Muscle of leg (tissue), 11 donors: ENCODE measurements around the gene SLC6A9. TPM values are rescaled to one million over a fixed set of nuclear protein-coding genes. Genes with fewer than 3 reads are reported as not detected.

Source experiments
- DNase-seq: peaks from one replicate; pipeline ENCODE4 v3.0.0; 2013
- H3K27ac ChIP-seq: one replicate; pipeline ENCODE4 v1.5.1; 2013; ENCODE audit warnings: mild to moderate bottlenecking, low read length, control low read depth
- H3K27me3 ChIP-seq: one replicate; pipeline ENCODE4 v1.6.1; 2013; ENCODE audit warnings: low read length; ENCODE audit not compliant: control insufficient read depth, insufficient read depth
- H3K36me3 ChIP-seq: one replicate; pipeline ENCODE4 v1.6.1; 2013; ENCODE audit warnings: low read length; ENCODE audit not compliant: control insufficient read depth, insufficient read depth
- H3K4me1 ChIP-seq: one replicate; pipeline ENCODE4 v1.6.1; 2013; ENCODE audit warnings: low read length; ENCODE audit not compliant: control insufficient read depth, insufficient read depth
- H3K4me3 ChIP-seq: one replicate; pipeline ENCODE4 v1.5.1; 2013; ENCODE audit warnings: low read length, control low read depth
- H3K9me3 ChIP-seq: replicated peaks from 2 replicates; pipeline ENCODE4 v1.6.1; 2013; ENCODE audit warnings: low read depth, low read length; ENCODE audit not compliant: control insufficient read depth
- WGBS: methylation state at CpG from one replicate; pipeline ENCODE4 v1.1.5; 2013; ENCODE audit warnings: missing lambda C conversion rate; ENCODE audit not compliant: insufficient coverage; 5-methylcytosine and 5-hydroxymethylcytosine counted together
- polyA plus RNA-seq, 8 donors: library from polyadenylated mRNA; unstranded; fragments of 120-200 nt; gene quantifications; one replicate each; pipeline versions ENCODE4 v1.2.1 to v1.2.3, GENCODE V29; 2013; ENCODE audit warnings: inconsistent platforms in 1 of 8, low replicate concordance in 1 of 8; ENCODE audit not compliant: insufficient read length in 8 of 8, insufficient read depth in 1 of 8
- total RNA-seq: library from RNA; stranded (reverse); fragments of 120-200 nt; gene quantifications from one replicate; pipeline ENCODE4 v1.2.4, GENCODE V29; 2013

The SLC6A9 gene
- total and polyA plus RNA-seq, 9 donors = 1.6 to 5.5 (median 3.4) TPM

DNA sequence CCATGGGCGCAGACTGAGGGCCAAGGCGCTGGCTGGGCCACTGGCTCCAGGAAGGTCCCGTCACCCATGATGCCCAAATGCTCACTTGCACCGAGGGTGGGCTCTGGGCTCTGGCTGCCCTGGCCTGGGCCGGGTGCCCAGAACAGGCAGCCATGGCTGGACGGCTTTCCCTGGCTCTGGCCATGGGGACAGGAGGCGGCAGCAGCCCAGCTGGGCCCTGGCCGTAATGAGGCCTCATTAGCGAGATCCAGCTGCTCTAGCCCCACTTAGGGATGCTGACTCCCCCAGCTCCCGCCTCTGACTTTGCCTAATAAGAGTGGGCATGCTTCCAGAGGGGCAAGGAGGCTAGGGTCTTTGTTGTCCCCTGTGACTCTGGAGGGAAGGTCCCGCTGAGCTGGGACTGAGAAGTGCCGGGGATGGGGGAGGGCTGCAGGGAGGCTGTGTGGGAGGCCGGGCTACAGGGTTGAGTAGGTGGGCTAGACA lies 11.8 kb downstream of the SLC6A9 start:
- Histone ChIP-seq H3K36me3 (no peaks in the 10 kb centered on the region), H3K27ac (no peak overlapping the region), H3K9me3 (no peaks in the 10 kb centered on the region), H3K4me3 (no peak overlapping the region), H3K4me1 (peaks cover 9% of the 10 kb centered on the region), H3K27me3 (peaks cover 2% of the 10 kb centered on the region)
- WGBS = 68% methylated on average over 12 of the region's 13 CpGs
- DNase-seq = no peak

- peaks cover 18% of the 10 kb centered on the region for H3K4me1 ChIP-seq
- no peak for DNase-seq
These were observed 14.3 kb downstream of the SLC6A9 start for GRCh38 chr1:44016890-44017400.

DNA sequence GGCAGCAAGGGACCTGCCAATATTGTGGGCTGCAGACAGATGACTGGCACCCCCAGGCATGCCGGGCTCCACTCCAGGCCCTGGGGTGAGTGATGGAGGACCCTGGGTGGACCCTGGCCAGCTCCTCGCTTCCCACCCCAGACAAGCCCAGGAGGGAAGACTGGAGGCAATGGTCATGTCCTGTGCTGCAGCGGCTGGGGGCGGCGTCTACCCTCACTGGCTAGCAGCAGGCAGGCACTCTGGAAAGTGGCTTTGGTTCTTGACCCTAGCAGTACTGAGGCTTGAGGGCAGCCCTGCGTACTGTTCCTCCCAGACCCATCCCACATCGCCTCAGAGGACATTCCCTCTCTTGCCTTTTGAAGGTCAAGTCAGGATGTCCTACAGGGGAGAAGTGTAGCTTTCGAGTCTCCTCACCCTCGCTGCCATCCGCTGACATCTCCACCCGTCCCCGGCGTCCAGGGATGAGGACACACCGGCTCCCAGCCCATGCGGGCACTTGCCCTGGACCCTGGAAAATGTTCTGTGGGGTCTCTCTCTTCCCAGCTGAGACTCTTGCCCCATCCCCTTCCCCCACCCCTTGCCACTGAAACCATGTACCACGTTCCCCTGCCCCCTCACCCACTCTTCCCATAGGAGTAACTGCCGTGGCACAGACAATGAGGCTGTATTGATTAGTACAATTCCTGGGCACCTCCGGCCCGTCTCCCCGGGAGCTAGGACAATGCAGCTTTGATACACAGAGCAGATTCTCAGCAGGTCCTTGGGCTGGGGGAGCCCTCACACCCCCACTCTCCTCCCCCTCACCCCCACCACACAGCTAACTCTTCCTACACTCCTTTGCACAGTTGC lies 15.0 kb downstream of the SLC6A9 start:
- H3K4me1 ChIP-seq = peaks cover 18% of the 10 kb centered on the region
- no peaks in the 10 kb centered on the region for H3K9me3 ChIP-seq
- no peak for DNase-seq
- WGBS = 88% methylated on average over 15 of the region's 20 CpGs
- H3K36me3 ChIP-seq = no peaks in the 10 kb centered on the region
- H3K27me3 ChIP-seq = peaks cover 2% of the 10 kb centered on the region
- H3K4me3 ChIP-seq = no peak overlapping the region
- H3K27ac ChIP-seq = no peak overlapping the region

More at GRCh38 chr1:44016890-44017400, 14.3 kb downstream of the SLC6A9 start:
- H3K4me3 ChIP-seq = no peak overlapping the region
- no peaks in the 10 kb centered on the region for H3K36me3 ChIP-seq
- no peak overlapping the region for H3K27ac ChIP-seq
- peaks cover 2% of the 10 kb centered on the region for H3K27me3 ChIP-seq
- no peaks in the 10 kb centered on the region for H3K9me3 ChIP-seq
- 71% methylated on average over 15 of the region's 20 CpGs for WGBS

GRCh38 chr1:44015206-44015605 lies 16.1 kb downstream of the SLC6A9 start:
- Histone ChIP-seq H3K4me1 (peaks cover 16% of the 10 kb centered on the region), H3K9me3 (no peaks in the 10 kb centered on the region), H3K36me3 (no peaks in the 10 kb centered on the region), H3K27me3 (peaks cover 2% of the 10 kb centered on the region), H3K4me3 (no peak overlapping the region), H3K27ac (no peak overlapping the region)
- WGBS = 17% methylated on average over 2 of the region's 3 CpGs
- no peak for DNase-seq

- H3K27me3 ChIP-seq = peaks cover 2% of the 10 kb centered on the region
These were observed 16.7 kb downstream of the SLC6A9 start for GRCh38 chr1:44014365-44015104.

DNA sequence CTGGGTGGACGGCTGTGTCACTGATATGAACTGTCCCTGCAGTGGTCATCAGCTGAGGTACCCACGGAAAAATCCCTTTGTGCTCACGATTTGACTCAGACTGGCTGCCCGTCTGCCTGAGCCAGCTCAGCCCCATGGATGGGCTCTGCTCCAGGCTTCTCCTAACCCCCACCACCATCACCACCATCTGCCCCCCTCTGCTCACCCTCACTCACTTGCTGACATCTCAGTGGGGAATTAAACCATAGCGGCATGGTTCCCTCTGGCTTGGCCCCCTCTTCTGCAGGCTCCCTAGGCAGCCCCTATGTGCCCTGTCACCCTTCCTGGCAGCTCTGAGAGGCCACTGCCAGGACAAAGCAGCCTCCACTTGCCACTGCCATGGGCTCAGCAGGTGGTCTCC lies 17.3 kb downstream of the SLC6A9 start:
- DNase-seq = no peak
- H3K9me3 ChIP-seq = no peaks in the 10 kb centered on the region
- no peak overlapping the region for H3K27ac ChIP-seq
- H3K4me1 ChIP-seq = peaks cover 8% of the 10 kb centered on the region
- H3K4me3 ChIP-seq = no peak overlapping the region
- 55% methylated on average over 5 of the region's 5 CpGs for WGBS
- H3K36me3 ChIP-seq = peaks cover 4% of the 10 kb centered on the region
- peaks cover 2% of the 10 kb centered on the region for H3K27me3 ChIP-seq

More at GRCh38 chr1:44014365-44015104, 16.7 kb downstream of the SLC6A9 start:
- 74% methylated on average over 7 of the region's 8 CpGs for WGBS
- Histone ChIP-seq H3K9me3 (no peaks in the 10 kb centered on the region), H3K4me1 (peaks cover 10% of the 10 kb centered on the region), H3K27ac (no peak overlapping the region), H3K4me3 (no peak overlapping the region), H3K36me3 (peaks cover 4% of the 10 kb centered on the region)
- DNase-seq = no peak

DNA sequence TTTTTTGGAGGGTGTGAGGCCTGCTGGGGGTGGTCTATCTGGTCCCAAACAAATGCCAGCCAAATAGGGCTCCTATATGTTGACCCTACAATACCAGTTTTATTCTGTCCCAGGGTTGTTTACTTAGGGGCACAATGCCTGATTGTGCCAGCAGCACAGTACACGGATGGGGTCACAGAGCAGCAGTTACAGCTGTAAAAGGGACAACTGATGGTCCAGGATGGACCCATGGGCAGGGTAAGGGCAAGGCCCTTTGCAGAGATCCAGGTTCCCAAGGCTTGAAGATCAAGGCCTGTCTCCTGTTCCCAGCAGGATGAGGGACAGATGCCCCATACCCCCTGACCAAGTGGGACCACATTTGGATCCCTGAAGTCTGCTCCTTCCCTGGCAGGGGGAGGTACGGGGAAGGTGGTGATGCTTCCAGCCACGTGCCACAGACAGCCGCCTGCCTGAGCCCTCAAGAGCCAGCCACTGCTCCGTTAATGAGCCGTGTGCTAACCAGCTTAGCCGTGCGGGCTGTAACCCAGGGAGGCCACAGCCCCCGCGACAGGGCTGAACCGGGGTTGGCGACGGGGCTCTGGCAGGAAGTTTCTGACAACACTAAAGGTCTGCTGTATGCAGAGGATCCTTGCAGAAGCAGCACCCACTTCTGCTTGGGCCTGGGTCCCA lies 18.2 kb downstream of the SLC6A9 start:
- Histone ChIP-seq H3K9me3 (no peaks in the 10 kb centered on the region), H3K36me3 (peaks cover 4% of the 10 kb centered on the region), H3K27me3 (peaks cover 2% of the 10 kb centered on the region), H3K27ac (no peak overlapping the region), H3K4me1 (peaks cover 8% of the 10 kb centered on the region), H3K4me3 (no peak overlapping the region)
- no peak for DNase-seq
- 34% methylated on average over 13 of the region's 13 CpGs for WGBS

- Histone ChIP-seq H3K27me3 (no peaks in the 10 kb centered on the region), H3K4me1 (peaks cover 8% of the 10 kb centered on the region), H3K36me3 (peaks cover 4% of the 10 kb centered on the region), H3K27ac (no peak overlapping the region), H3K9me3 (no peaks in the 10 kb centered on the region), H3K4me3 (no peak overlapping the region)
- 100% methylated on average over 1 of the region's 2 CpGs for WGBS
- no peak for DNase-seq
These were observed 18.9 kb downstream of the SLC6A9 start for GRCh38 chr1:44012404-44012803.

- Histone ChIP-seq H3K27ac (no peak overlapping the region), H3K36me3 (peaks cover 4% of the 10 kb centered on the region), H3K4me3 (no peak overlapping the region), H3K4me1 (peaks cover 8% of the 10 kb centered on the region), H3K9me3 (no peaks in the 10 kb centered on the region), H3K27me3 (no peaks in the 10 kb centered on the region)
- 83% methylated on average over 3 of the region's 11 CpGs for WGBS
- DNase-seq = no peak
These were observed 20.3 kb downstream of the SLC6A9 start for GRCh38 chr1:44010935-44011471.
